HepG2 (cell line): ENCODE measurements around the gene COPZ1. TPM values are rescaled to one million over a fixed set of nuclear protein-coding genes. Genes with fewer than 3 reads are reported as not detected.

ENCODE experiments used
- CC2D1A ChIP-seq: sonication (generic); formaldehyde crosslinking; IDR thresholded peaks from 2 replicates; pipeline ENCODE4 v1.8.1; 2023; ENCODE audit warnings: mild to moderate bottlenecking, missing genetic modification reagents
- FOSL1 ChIP-seq: sonication (generic); formaldehyde crosslinking; IDR thresholded peaks from 2 replicates; pipeline ENCODE4 v1.9.0; 2021; ENCODE audit warnings: missing genetic modification reagents, borderline replicate concordance
- IKZF5 ChIP-seq: IDR thresholded peaks from 2 replicates; pipeline ENCODE4 v1.6.1; 2018; ENCODE audit warnings: missing genetic modification reagents, mild to moderate bottlenecking, missing compliant biosample characterization
- KDM3A ChIP-seq: IDR thresholded peaks from 2 replicates; pipeline ENCODE4 v1.6.1; 2018; ENCODE audit warnings: low read depth, missing compliant biosample characterization
- KDM5B ChIP-seq: sonication (generic); formaldehyde crosslinking; IDR thresholded peaks from 2 replicates; pipeline ENCODE4 v1.4.0; 2020; ENCODE audit warnings: missing genetic modification reagents, mild to moderate bottlenecking, borderline replicate concordance
- MYNN ChIP-seq: sonication (generic); formaldehyde crosslinking; IDR thresholded peaks from 2 replicates; pipeline ENCODE4 v1.4.0; 2020; ENCODE audit warnings: mild to moderate bottlenecking, low read depth, missing genetic modification reagents
- NR1H2 ChIP-seq: sonication (generic); formaldehyde crosslinking; IDR thresholded peaks from 2 replicates; pipeline ENCODE4 v1.8.1; 2022; ENCODE audit warnings: low read depth, missing genetic modification reagents, borderline replicate concordance
- PATZ1 ChIP-seq: sonication (generic); formaldehyde crosslinking; IDR thresholded peaks from 2 replicates; pipeline ENCODE4 v1.4.0; 2020; ENCODE audit warnings: missing genetic modification reagents
- PLRG1 ChIP-seq: fragments of 450-650 bp; conservative IDR thresholded peaks from 2 replicates; pipeline ENCODE4 v1.6.1; 2016
- RXRA ChIP-seq: sonication (generic); formaldehyde crosslinking; IDR thresholded peaks from 2 replicates; pipeline ENCODE4 v1.5.1; 2020; ENCODE audit warnings: missing genetic modification reagents
- SALL2 ChIP-seq: sonication (generic); formaldehyde crosslinking; IDR thresholded peaks from 2 replicates; pipeline ENCODE4 v1.8.1; 2023; ENCODE audit warnings: mild to moderate bottlenecking, missing genetic modification reagents, inconsistent platforms
- SMAD9 ChIP-seq: sonication (generic); formaldehyde crosslinking; IDR thresholded peaks from 2 replicates; pipeline ENCODE4 v1.5.1; 2020; ENCODE audit warnings: mild to moderate bottlenecking, missing genetic modification reagents
- ZBTB38 ChIP-seq: sonication (generic); formaldehyde crosslinking; IDR thresholded peaks from 2 replicates; pipeline ENCODE4 v1.5.1; 2020; ENCODE audit warnings: mild to moderate bottlenecking, missing genetic modification reagents
- ZNF18 ChIP-seq: sonication (generic); formaldehyde crosslinking; IDR thresholded peaks from 2 replicates; pipeline ENCODE4 v1.8.0; 2022; ENCODE audit warnings: mild to moderate bottlenecking, missing genetic modification reagents; ENCODE audit not compliant: insufficient replicate concordance
- ZNF644 ChIP-seq: IDR thresholded peaks from 2 replicates; pipeline ENCODE4 v1.6.1; 2016; ENCODE audit warnings: low read depth
- ZNF768 ChIP-seq: sonication (generic); formaldehyde crosslinking; IDR thresholded peaks from 2 replicates; pipeline ENCODE4 v1.4.0; 2020; ENCODE audit warnings: missing genetic modification reagents
- ZNF777 ChIP-seq: sonication (generic); formaldehyde crosslinking; IDR thresholded peaks from 2 replicates; pipeline ENCODE4 v1.4.0; 2020; ENCODE audit warnings: missing genetic modification reagents
- polyA plus RNA-seq, 8 experiments: library from polyadenylated mRNA; depleted of rRNA in 3 of 8; stranded (reverse) in 7 of 8; unstranded in 1 of 8; fragments of >200 nt; fragmentation: Illumina TruSeq in 4 of 8; extraction: Trizol in 4 of 8; gene quantifications; 2 replicates each; pipeline versions ENCODE4 v1.2.1 to v1.2.3, GENCODE V29; 2011 to 2016; ENCODE audit warnings: low read depth in 4 of 8, missing spikeins in 1 of 8, mixed read lengths in 1 of 8; ENCODE audit not compliant: insufficient read depth in 1 of 8
- total RNA-seq, 5 experiments: library from RNA; depleted of rRNA; stranded (reverse); fragments of >200 nt; fragmentation: Illumina TruSeq; extraction: Trizol; gene quantifications; 2 replicates each; pipeline ENCODE4 v1.2.3, GENCODE V29; 2016; ENCODE audit warnings: low read depth in 1 of 5
- TF ChIP-seq, protein P1 (sequence below): sonication (generic); formaldehyde crosslinking; IDR thresholded peaks from 2 replicates; pipeline ENCODE4 v1.5.0; 2020; ENCODE audit warnings: missing genetic modification reagents
- TF ChIP-seq, protein P2 (sequence below): sonication (generic); formaldehyde crosslinking; IDR thresholded peaks from 2 replicates; pipeline ENCODE4 v1.8.0; 2022; ENCODE audit warnings: missing genetic modification reagents, mild to moderate bottlenecking, moderate library complexity, borderline replicate concordance

Gene COPZ1
- total and polyA plus RNA-seq, 2 of the 13 experiments (the other 11 are each of a cell fraction or from before 2014, with no cell fraction given): 125 to 184 TPM

DNA sequence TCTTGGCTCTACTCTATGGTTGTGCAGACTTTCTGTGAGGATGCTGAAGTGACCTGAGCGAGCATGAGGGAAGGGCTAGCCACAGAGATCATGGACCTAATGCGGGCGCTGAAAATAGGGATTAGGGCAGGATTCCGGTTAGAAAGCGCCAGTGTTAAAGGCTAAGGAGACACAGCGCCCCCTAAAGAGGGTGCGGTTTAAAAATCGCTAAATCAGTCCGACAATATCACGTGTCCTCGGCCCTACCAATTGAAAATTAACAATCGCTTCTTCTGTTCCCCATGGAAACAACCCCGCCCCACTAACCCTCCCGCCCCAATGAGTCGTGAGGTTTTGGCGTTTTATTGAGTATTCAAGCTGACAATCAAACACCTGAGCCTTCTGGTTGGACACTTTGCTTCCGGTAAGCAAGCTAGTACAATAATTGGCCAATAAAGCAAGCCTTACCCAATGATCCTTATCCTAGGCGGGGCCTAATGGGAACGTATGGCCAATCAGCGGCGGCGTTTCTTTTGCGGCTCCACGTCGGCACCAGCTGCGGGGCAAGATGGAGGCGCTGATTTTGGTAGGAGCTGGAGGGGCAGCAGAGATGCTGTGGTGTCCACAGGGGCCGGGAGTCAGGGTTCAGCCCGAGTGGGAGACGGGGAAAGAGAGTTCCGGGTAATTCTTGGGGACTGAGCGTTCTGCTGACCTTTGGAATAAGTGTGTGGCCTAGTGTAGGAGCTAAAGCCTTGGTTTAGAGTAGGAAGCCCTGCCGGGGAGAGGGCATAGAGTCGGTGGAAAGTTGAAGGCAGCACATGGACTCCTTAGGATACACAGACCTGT, at the start of gene COPZ1 (continued):
- no peak for TF ChIP-seq FOSL1
- no peak for TF ChIP-seq ZNF644
- no peak; the same call in 1 of the 2 replicates for TF ChIP-seq SALL2
- no peak for TF ChIP-seq RXRA (CRISPR knock-in tag)
- TF ChIP-seq, protein P1, sequence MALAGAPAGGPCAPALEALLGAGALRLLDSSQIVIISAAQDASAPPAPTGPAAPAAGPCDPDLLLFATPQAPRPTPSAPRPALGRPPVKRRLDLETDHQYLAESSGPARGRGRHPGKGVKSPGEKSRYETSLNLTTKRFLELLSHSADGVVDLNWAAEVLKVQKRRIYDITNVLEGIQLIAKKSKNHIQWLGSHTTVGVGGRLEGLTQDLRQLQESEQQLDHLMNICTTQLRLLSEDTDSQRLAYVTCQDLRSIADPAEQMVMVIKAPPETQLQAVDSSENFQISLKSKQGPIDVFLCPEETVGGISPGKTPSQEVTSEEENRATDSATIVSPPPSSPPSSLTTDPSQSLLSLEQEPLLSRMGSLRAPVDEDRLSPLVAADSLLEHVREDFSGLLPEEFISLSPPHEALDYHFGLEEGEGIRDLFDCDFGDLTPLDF (CRISPR knock-in tag): peak; percentile 40; the same call in 1 of the 2 replicates
- TF ChIP-seq MYNN (CRISPR knock-in tag): no peak
- no peak for TF ChIP-seq ZNF777 (CRISPR knock-in tag)
- TF ChIP-seq, protein P2, sequence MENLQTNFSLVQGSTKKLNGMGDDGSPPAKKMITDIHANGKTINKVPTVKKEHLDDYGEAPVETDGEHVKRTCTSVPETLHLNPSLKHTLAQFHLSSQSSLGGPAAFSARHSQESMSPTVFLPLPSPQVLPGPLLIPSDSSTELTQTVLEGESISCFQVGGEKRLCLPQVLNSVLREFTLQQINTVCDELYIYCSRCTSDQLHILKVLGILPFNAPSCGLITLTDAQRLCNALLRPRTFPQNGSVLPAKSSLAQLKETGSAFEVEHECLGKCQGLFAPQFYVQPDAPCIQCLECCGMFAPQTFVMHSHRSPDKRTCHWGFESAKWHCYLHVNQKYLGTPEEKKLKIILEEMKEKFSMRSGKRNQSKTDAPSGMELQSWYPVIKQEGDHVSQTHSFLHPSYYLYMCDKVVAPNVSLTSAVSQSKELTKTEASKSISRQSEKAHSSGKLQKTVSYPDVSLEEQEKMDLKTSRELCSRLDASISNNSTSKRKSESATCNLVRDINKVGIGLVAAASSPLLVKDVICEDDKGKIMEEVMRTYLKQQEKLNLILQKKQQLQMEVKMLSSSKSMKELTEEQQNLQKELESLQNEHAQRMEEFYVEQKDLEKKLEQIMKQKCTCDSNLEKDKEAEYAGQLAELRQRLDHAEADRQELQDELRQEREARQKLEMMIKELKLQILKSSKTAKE (CRISPR knock-in tag): no peak
- no peak for TF ChIP-seq PLRG1
- TF ChIP-seq PATZ1 (CRISPR knock-in tag): no peak
- TF ChIP-seq ZNF768 (CRISPR knock-in tag): peak; percentile 32; the same call in 1 of the 2 replicates
- TF ChIP-seq CC2D1A (CRISPR knock-in tag): no peak
- TF ChIP-seq ZBTB38: no peak; the same call in 1 of the 2 replicates
- 0 out of 2 replicates have a peak, but pooled peaks have one; percentile 20 for TF ChIP-seq IKZF5 (CRISPR knock-in tag)
- no peak for TF ChIP-seq NR1H2 (CRISPR knock-in tag)
- TF ChIP-seq SMAD9: no peak
- TF ChIP-seq ZNF18: no peak
- 0 out of 2 replicates have a peak, but pooled peaks have one; percentile 46 for TF ChIP-seq KDM5B (CRISPR knock-in tag)
- no peak for TF ChIP-seq KDM3A
